Activated T-cell treated with anti-CD3 and anti-CD28 coated beads for 4 hours (primary cell): ENCODE measurements around the gene CC2D1A.
"Not testable (repeated sequence)": the region's sequence is repeated elsewhere in the genome, so short reads cannot be mapped to it uniquely, and the experiment has no call there.

ENCODE experiments used
- DNase-seq: peaks from one replicate; pipeline ENCODE4 v3.0.0-alpha.2; 2020

The CC2D1A gene

GRCh38 chr19:13963603-13964105, 57.7 kb downstream of the CC2D1A start:
- DNase-seq = no peak

GRCh38 chr19:13964776-13965175, 58.8 kb downstream of the CC2D1A start:
- DNase-seq = no peak

GRCh38 chr19:13965377-13965896, 59.4 kb downstream of the CC2D1A start:
- no peak for DNase-seq

DNA sequence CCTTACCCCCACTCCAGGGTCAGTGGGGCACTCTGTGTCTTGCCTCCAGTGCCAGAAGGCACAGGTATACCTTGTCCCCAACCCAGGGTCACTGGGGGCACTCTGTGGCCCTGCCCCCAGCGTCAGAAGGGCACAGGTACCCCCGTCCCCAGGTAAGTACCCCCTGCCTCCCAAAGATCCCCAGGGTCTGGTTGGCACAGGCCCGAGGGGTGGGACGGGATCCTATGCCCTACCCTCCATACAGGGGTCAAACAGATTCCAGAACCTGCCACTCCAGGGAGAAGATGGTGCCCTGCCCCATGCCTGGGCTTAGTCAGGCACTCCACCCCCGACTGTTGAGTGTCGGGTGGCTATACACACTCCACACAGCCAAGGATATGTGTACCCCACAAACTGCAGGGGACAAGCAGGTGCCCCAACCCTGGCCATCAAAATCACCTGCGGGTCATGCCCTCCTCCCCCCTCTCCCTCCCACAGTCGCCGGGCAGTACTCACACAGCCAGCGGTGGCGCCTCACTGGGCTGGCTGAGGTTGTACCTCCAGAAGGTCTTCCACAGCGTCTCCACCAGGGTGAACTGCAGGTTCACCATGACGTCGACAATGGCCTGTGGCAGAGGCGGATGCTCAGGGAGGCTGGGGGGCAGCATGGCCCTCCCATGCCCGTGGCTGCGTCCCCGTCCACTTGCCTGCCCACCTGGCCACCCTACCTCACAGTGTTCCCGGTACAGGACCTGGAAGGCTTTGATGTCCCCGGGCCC, 60.1 kb downstream of the CC2D1A start:
- no peak for DNase-seq

DNA sequence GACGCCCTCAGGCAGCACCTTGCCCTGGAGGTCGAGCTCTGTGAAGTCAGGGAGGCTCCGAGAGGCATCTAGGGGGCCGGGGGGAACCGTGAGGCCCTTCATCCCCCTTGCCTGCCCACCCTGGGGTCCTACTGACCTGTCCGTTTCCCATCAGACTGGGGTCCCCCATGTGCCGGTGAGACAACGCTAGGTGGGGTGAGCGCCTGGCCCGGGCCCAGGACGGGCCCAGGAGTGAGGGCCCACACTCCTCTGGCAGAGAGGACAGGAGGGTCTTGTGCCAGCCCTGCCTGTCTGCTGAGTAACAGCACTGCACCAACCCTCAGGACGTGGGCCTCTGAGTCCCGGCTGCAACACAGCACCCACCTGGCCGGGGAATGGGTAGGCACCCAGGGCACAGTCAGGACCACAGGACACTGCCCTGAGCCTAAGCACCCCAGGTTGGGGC, 60.7 kb downstream of the CC2D1A start:
- no peak for DNase-seq

GRCh38 chr19:13967206-13967605, 61.2 kb downstream of the CC2D1A start:
- not testable (repeated sequence) for DNase-seq

GRCh38 chr19:13968383-13968935, 62.5 kb downstream of the CC2D1A start:
- no peak for DNase-seq

DNA sequence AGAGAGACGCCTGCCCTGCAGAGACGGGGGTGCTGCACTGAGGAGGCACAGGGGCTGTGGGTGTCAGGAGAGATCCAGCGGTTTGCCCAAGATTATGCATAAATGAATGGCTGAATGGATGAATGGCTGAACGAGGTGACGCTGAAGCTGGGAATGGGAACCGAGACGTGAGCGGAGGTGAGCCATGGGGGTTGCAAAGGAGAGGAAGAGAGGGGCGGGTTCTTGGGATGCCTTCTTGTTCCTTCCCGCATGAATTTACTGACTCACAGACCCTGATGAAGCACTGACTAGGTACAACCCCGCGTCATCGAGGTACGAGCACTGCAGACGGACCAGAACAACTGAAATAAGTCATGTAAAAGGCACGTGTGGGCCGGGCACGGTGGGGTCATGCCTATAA, 63.0 kb downstream of the CC2D1A start:
- no peak for DNase-seq

GRCh38 chr19:13969897-13970296, 63.9 kb downstream of the CC2D1A start:
- no peak for DNase-seq

DNA sequence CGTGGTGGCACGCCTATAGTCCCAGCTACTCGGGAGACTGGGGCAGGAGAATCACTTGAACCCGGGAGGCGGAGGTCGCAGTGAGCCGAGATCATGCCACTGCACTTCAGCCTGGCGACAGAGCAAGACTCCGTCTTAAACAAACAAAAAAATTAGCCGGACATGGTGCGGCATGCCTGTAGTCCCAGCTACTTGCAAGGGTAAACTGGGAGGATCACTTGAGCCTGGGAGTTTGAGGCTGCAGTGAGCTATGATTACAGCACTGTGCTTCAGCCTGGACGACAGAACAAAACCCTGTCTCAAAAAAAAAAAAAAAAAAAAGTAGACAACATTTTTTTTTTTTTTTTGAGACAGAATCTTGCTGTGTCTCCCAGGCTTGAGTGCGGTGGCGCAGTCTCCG, 65.9 kb downstream of the CC2D1A start:
- DNase-seq = not testable (repeated sequence)

- no peak for DNase-seq
Measured at GRCh38 chr19:13972368-13973155, 66.6 kb downstream of the CC2D1A start.

GRCh38 chr19:13973479-13973878, 67.5 kb downstream of the CC2D1A start:
- not testable (repeated sequence) for DNase-seq

DNA sequence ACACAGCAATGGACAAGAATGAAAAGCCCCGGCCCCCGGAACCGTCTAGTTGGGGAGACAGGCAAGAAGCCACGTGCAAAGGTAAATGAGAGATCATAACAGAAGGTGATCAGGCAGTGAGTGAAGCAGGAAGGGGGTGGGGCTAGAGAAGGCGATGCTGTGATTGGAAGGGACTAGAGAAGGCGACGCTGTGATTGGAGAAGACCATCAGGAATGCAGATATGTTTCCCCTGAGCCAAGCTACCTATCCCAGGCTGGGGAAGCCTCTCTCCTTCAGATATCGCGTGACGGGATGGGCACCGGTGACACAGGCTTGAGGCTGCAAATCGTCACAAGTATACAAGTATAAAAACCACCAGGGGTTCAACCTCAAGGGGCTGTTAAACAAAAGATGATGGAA, 68.1 kb downstream of the CC2D1A start:
- DNase-seq = no peak

DNA sequence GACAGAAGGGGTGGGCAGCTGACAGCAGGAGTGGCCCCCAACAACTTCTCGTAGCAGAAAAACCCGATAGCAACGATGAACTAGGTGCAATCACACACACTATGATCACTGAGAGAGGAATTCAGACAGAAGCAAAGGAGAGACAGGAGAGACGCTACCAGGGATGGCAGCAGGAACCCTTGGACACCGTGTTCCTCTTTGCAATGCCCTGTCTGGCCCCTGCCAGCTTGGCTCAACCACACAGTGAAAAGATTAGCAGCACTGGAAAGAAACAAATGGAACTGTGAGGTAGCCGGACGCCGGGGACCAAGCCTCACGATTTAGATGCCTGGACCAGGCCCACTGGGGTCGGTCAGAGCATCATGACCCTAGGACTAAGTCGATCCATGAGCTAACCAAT, 69.9 kb downstream of the CC2D1A start:
- DNase-seq = no peak

DNA sequence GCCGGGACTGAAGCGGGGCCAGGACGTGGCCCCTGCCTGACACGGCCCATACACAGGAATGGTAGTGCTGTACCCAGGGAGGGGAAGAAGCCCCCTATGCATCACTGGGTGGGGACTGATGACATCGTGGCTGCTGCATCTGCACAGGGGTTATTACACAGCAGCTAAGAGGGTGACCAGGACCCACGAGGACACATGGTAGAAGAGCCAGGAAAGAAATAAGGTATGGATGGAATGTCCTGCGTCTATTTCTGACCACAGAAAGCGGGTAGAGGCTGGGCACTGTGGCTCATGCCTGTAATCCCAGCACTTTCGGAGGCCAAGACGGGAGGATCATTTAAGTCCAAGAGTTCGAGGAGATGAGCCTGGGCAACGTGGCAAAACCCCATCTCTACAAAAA, 70.4 kb downstream of the CC2D1A start:
- DNase-seq = no peak

DNA sequence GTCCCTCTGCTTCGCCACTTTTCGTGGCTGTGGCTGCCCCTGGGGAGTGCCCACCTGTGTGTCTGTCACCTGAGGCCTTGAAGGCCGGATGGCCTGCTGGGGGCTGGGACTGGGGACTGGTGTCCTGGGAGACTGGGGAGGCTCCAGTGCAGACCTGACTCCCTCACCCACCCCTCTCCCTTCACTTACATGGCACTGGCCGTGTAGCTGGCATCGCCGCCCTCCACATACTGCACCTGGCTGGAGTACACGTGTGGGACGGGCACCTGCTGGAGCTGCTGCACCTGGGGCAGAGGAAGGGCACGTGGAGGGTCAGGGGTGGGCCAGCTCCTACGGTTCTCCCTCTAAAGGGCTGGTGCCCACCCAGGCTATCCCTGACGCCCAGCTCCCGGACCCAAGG, 71.8 kb downstream of the CC2D1A start:
- DNase-seq = no peak

DNA sequence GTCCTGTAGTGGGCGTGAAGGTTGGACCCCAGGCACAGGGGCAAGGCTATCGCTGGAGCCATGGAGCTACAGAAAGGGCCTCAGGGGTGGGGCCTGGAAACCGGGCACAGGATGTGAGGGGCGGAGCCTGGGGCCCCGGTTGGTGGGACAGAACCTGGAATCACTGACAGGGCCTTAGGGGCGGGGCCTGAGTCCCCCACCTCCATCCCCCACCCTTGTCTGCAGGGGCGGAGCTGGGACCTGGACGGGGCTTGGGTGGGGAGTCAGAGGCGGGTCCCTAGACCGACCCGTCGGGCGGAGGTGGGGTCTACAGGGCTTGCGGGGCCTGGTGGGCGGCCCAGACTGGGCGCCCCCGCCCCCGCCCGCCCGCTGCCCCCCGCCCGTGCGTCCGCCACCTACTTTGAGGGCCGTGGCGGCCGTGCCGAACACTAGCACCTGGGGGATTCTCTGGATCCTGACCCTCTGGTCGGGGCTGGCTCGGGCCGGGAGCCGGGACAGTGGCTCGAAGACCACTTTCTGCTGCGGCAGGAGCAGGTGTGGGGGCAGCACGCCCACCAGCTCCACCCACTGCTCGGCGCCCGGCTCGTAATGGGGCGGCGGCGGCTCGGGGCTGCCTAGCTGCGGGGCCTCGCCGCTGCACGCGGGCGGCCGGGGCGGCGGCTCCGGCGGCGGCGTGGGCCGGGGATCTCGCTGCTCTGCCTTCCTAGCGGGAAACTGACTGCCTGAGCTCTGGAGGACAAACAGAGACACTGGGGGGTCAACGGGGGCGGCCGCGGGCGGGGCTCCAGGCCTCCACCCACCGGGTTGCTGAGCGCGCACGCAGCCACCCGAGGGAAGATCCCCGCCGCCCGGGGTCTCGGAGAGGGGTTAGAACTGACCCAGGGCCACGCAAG, 72.6 kb downstream of the CC2D1A start:
- DNase-seq = no peak

DNA sequence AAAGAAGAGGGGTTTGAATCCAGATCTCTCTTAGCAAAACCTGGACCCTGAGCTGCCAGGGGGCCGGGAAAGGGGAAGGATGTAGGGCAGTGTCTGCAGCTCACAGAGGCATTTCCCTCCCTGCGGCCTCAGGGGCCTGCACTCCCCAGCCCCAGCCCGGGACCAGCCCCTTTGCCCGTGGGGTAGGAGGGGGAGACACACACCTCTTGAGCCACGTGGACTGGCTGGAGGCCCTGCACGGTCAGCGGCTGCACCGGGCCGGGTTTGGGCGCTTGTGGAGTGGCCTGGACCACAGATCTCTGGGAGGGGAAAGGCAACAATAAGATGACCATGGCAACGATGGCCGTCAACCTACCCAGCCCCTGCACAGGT, 73.2 kb downstream of the CC2D1A start:
- DNase-seq = no peak

DNA sequence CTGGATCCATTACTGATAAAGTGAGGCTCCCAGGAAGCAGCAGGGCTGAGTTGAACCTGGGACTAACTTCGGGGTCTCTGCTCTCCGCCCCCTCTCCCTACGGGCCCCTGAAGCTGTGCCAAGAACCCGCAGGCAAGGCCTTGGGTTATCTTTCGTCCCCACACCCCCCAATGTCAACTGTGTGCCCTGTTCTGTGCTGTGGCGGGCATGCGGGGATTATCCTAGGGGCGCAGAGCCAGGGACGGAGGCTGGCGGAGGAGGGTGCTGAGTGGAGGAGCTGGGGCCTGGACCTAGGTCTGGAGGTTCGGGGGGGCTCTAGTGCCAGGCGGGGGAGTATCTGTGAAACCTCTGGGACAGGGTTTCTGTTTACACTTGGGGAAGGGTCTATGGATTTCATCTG, 73.7 kb downstream of the CC2D1A start:
- DNase-seq = no peak

GRCh38 chr19:13980340-13980739, 74.3 kb downstream of the CC2D1A start:
- DNase-seq = no peak
